ENCODE results near the gene HIPK2.

HIPK2 gene

GRCh38 chr7:139600306-139600705 is 177.5 kb downstream of the HIPK2 start:
- TF ChIP-seq TEAD4 (IDR thresholded peaks at IDR 0.05) (no peak), CEBPB (IDR thresholded peaks at IDR 0.05) (no peak), TAF1 (IDR thresholded peaks at IDR 0.05; ENCODE audit: low read depth) (no peak), NFIC (IDR thresholded peaks at IDR 0.05) (no peak), ZBTB7A (IDR thresholded peaks at IDR 0.05; ENCODE audit: low read depth) (no peak), FOXM1 (IDR thresholded peaks at IDR 0.05; ENCODE audit: borderline replicate concordance, low read depth) (no peak)
- TF ChIP-seq, protein P1, sequence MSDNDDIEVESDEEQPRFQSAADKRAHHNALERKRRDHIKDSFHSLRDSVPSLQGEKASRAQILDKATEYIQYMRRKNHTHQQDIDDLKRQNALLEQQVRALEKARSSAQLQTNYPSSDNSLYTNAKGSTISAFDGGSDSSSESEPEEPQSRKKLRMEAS (IDR thresholded peaks at IDR 0.05) = no peak
- TF ChIP-seq, protein P2, sequence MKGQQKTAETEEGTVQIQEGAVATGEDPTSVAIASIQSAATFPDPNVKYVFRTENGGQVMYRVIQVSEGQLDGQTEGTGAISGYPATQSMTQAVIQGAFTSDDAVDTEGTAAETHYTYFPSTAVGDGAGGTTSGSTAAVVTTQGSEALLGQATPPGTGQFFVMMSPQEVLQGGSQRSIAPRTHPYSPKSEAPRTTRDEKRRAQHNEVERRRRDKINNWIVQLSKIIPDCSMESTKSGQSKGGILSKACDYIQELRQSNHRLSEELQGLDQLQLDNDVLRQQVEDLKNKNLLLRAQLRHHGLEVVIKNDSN (IDR thresholded peaks at IDR 0.05) = peak; percentile 76

- peak; percentile 76 for TF ChIP-seq NFIC (IDR thresholded peaks at IDR 0.05)
- TF ChIP-seq, protein P2 (IDR thresholded peaks at IDR 0.05) = peak; percentile 79
- no peak for TF ChIP-seq TEAD4 (IDR thresholded peaks at IDR 0.05)
- TF ChIP-seq, protein P1 (IDR thresholded peaks at IDR 0.05) = peak; percentile 34; the same call in 1 of the 2 replicates
- no peak for TF ChIP-seq TAF1 (IDR thresholded peaks at IDR 0.05; ENCODE audit: low read depth)
These were observed 179.2 kb downstream of the HIPK2 start for GRCh38 chr7:139598642-139599041.

- TF ChIP-seq YY1 (IDR thresholded peaks at IDR 0.05; ENCODE audit: low read depth) (no peak), RAD21 (IDR thresholded peaks at IDR 0.05; ENCODE audit: low read depth) (no peak), EP300 (IDR thresholded peaks at IDR 0.05; ENCODE audit: borderline replicate concordance) (no peak), CEBPB (IDR thresholded peaks at IDR 0.05) (no peak), ZBTB7A (IDR thresholded peaks at IDR 0.05; ENCODE audit: low read depth) (no peak)
- TF ChIP-seq, protein P2 (IDR thresholded peaks at IDR 0.05) = no peak
- TF ChIP-seq, protein P1 (IDR thresholded peaks at IDR 0.05) = no peak
These were observed 180.8 kb downstream of the HIPK2 start for GRCh38 chr7:139597028-139597427.

GRCh38 chr7:139596626-139597025 is 181.2 kb downstream of the HIPK2 start:
- TF ChIP-seq EGR1 (IDR thresholded peaks at IDR 0.05) = no peak
- TF ChIP-seq FOXM1 (IDR thresholded peaks at IDR 0.05; ENCODE audit: borderline replicate concordance, low read depth) = no peak
- TF ChIP-seq, protein P1 (IDR thresholded peaks at IDR 0.05) = no peak
- no peak for TF ChIP-seq NFIC (IDR thresholded peaks at IDR 0.05)
- no peak for TF ChIP-seq REST (IDR thresholded peaks at IDR 0.05; ENCODE audit: low read depth)

DNA sequence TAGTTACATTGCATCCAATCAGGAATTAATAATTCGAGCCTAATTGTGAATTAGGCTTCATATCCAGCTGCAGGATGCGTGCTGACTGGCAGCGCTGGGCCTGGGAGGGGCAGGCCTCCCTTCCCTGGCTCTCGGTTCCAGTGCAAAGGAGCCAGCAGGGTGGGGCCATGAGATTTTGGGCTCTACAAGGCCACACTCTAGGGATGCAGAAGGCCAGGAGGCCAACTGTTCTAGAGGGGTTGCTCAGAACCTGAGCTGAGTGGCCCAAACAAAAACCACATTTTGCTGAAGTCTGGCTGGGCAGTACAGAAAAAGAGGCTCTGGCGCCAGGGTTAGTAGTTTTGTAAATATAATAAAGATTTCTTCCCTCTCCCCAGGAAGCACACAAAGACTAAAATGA is 182.0 kb downstream of the HIPK2 start:
- no peak for TF ChIP-seq EP300 (IDR thresholded peaks at IDR 0.05; ENCODE audit: borderline replicate concordance)
- TF ChIP-seq YY1 (IDR thresholded peaks at IDR 0.05; ENCODE audit: low read depth) = no peak
- no peak for TF ChIP-seq REST (IDR thresholded peaks at IDR 0.05; ENCODE audit: low read depth)
- TF ChIP-seq TCF12 (IDR thresholded peaks at IDR 0.05; ENCODE audit: low read depth) = no peak
- TF ChIP-seq, protein P2 (IDR thresholded peaks at IDR 0.05) = no peak
- no peak for TF ChIP-seq FOXM1 (IDR thresholded peaks at IDR 0.05; ENCODE audit: borderline replicate concordance, low read depth)
- TF ChIP-seq ZBTB7A (IDR thresholded peaks at IDR 0.05; ENCODE audit: low read depth) = no peak
- no peak for TF ChIP-seq EGR1 (IDR thresholded peaks at IDR 0.05)
- no peak for TF ChIP-seq RAD21 (IDR thresholded peaks at IDR 0.05; ENCODE audit: low read depth)
- TF ChIP-seq TEAD4 (IDR thresholded peaks at IDR 0.05) = no peak
- TF ChIP-seq CREB1 (IDR thresholded peaks at IDR 0.05; ENCODE audit: low read depth) = no peak
- TF ChIP-seq NFIC (IDR thresholded peaks at IDR 0.05) = no peak
